T-cell (primary cell): ENCODE data around the gene PCCB. TPM values are rescaled to one million over a fixed set of nuclear protein-coding genes. Genes with fewer than 3 reads are reported as not detected.

ENCODE experiments used
- ATAC-seq, 4 experiments: fragments of 200-7000 bp in 3 of 4; fragments of 150-1000 bp in 1 of 4; cut with Tn5 transposase; replicated peaks in 1 of 4; 1 replicate in 3 of 4; 2 replicates in 1 of 4; pipeline ENCODE4 v1.10.0; 2021; ENCODE audit warnings: moderate library complexity in 3 of 4, mild to moderate bottlenecking in 2 of 4, moderate number of reproducible peaks in 1 of 4
- CTCF ChIA-PET, 2 donors: fragments of 300-600 bp; sonication (Branson Sonifier 250); formaldehyde crosslinking; loops; one replicate each; lab custom pipeline; 2022; ENCODE audit warnings: antibody characterized with exemption in 2 of 2; lab: Charles Lee
- POLR2A ChIA-PET, 2 donors: fragments of 300-600 bp; sonication (Branson Sonifier 250); formaldehyde crosslinking; loops; one replicate each; lab custom pipeline; 2022; ENCODE audit warnings: antibody characterized with exemption in 2 of 2; lab: Charles Lee
- DNase-seq, 35 experiments: peaks; one replicate each; pipeline versions ENCODE4 v3.0.0 to v3.0.0-alpha.2; 2013 to 2023
- H3K27ac ChIP-seq: one replicate; pipeline ENCODE4 v1.5.1; 2013; ENCODE audit warnings: low read length
- H3K27me3 ChIP-seq, 2 experiments: replicated peaks in 1 of 2; 1 replicate in 1 of 2; 2 replicates in 1 of 2; pipeline versions ENCODE4 v1.6.1 to v1.7.0; 2013; ENCODE audit warnings: low read length in 1 of 2, mixed read lengths in 1 of 2; ENCODE audit not compliant: control insufficient read depth in 2 of 2, insufficient read depth in 2 of 2; ENCODE audit errors: extremely low read depth in 1 of 2
- H3K36me3 ChIP-seq, 2 donors: 1 replicate in 1 of 2; 2 replicates in 1 of 2; pipeline versions ENCODE4 v1.6.1 to v1.7.0; 2013; ENCODE audit warnings: low read length in 1 of 2; ENCODE audit not compliant: control insufficient read depth in 2 of 2, insufficient read depth in 1 of 2; ENCODE audit errors: extremely low read depth in 1 of 2
- H3K4me1 ChIP-seq, 2 experiments: 1 replicate in 1 of 2; 2 replicates in 1 of 2; pipeline versions ENCODE4 v1.6.1 to v1.7.0; 2013; ENCODE audit warnings: low read length in 2 of 2, mixed read lengths in 1 of 2; ENCODE audit not compliant: insufficient read depth in 2 of 2, control insufficient read depth in 1 of 2; ENCODE audit errors: extremely low read depth in 1 of 2
- H3K4me3 ChIP-seq, 2 donors: 1 replicate in 1 of 2; 2 replicates in 1 of 2; pipeline versions ENCODE4 v1.5.1 to v1.7.0; 2013; ENCODE audit warnings: mild to moderate bottlenecking in 2 of 2, low read length in 1 of 2, moderate library complexity in 1 of 2; ENCODE audit not compliant: control insufficient read depth in 1 of 2; ENCODE audit errors: extremely low read depth in 1 of 2
- H3K9me3 ChIP-seq: 2 replicates; pipeline ENCODE4 v1.7.0; 2013
- H3K27ac Mint-ChIP-seq, 2 donors: one replicate each; pipeline ENCODE4 v1.8.0; 2020 to 2021; ENCODE audit warnings: mild to moderate bottlenecking in 2 of 2, mixed read lengths in 2 of 2
- H3K27me3 Mint-ChIP-seq, 2 donors: one replicate each; pipeline ENCODE4 v1.8.0; 2021 to 2022; ENCODE audit warnings: mixed read lengths in 2 of 2
- H3K36me3 Mint-ChIP-seq: one replicate; pipeline ENCODE4 v1.8.0; 2021; ENCODE audit warnings: mixed read lengths
- H3K4me1 Mint-ChIP-seq, 3 donors: one replicate each; pipeline ENCODE4 v1.8.0; 2020 to 2022; ENCODE audit warnings: mixed read lengths in 3 of 3, mild to moderate bottlenecking in 1 of 3
- H3K4me3 Mint-ChIP-seq, 3 donors: one replicate each; pipeline ENCODE4 v1.8.0; 2020 to 2022; ENCODE audit warnings: mild to moderate bottlenecking in 3 of 3, mixed read lengths in 3 of 3, moderate library complexity in 3 of 3
- H3K9me3 Mint-ChIP-seq, 3 donors: one replicate each; pipeline ENCODE4 v1.8.0; 2020 to 2022; ENCODE audit warnings: mixed read lengths in 3 of 3
- WGBS: methylation state at CpG from one replicate; pipeline ENCODE4 v1.1.5; 2013; ENCODE audit warnings: missing lambda C conversion rate; ENCODE audit not compliant: insufficient coverage; 5-methylcytosine and 5-hydroxymethylcytosine counted together
- total RNA-seq, 35 experiments: library from RNA in 6 of 35; stranded (reverse) in 6 of 35; fragments of 120-200 nt in 1 of 35; gene quantifications; one replicate each; pipeline versions ENCODE4 v1.2.1 to v1.2.4 and lab custom pipeline; 2013 to 2026

PCCB gene
- total RNA-seq, 5 donors from 2014 or later (not counting 1 experiment from before 2014, with no cell fraction given), result 13.8 to 19.3 (median 16.1) TPM

- no peaks in the 10 kb centered on the region for H3K9me3 Mint-ChIP-seq
- no peaks in the 10 kb centered on the region for H3K27me3 Mint-ChIP-seq
- WGBS, result no CpG with 5 or more reads among the region's 5 CpGs
- Histone ChIP-seq H3K9me3 (no peaks in the 10 kb centered on the region), H3K4me3 (no peak overlapping the region), H3K27ac (no peak overlapping the region), H3K27me3 (no peaks in the 10 kb centered on the region), H3K4me1 (no peaks in the 10 kb centered on the region), H3K36me3 (peaks cover 6 to 41% of the 10 kb centered on the region in 2 donors)
- no peak overlapping the region for H3K4me3 Mint-ChIP-seq
- CTCF ChIA-PET, result no interaction called here
- no peak for ATAC-seq
- peaks cover 45% of the 10 kb centered on the region for H3K36me3 Mint-ChIP-seq
- no peak for DNase-seq
- H3K27ac Mint-ChIP-seq, result peak overlapping the region in 1 of 2 donors; percentile 61
- POLR2A ChIA-PET, result no interaction called here
- no peaks in the 10 kb centered on the region for H3K4me1 Mint-ChIP-seq
These were observed 93.9 kb downstream of the PCCB start for GRCh38 chr3:136343873-136344555.

GRCh38 chr3:136346486-136346885, 96.3 kb downstream of the PCCB start:
- Histone ChIP-seq H3K27ac (no peak overlapping the region), H3K36me3 (peaks cover 6 to 48% of the 10 kb centered on the region in 2 donors), H3K9me3 (no peaks in the 10 kb centered on the region), H3K27me3 (no peaks in the 10 kb centered on the region), H3K4me1 (no peaks in the 10 kb centered on the region), H3K4me3 (no peak overlapping the region)
- no peak for DNase-seq
- WGBS, result 100% methylated on average over 2 of the region's 5 CpGs
- CTCF ChIA-PET, result interaction anchor here (0.5 to 0.7 kb wide), 2 partner anchors 46 to 251 kb away, joined by 5 to 7 read pairs; no protein-coding TSS in a partner anchor
- Mint-ChIP-seq H3K36me3 (peaks cover 32% of the 10 kb centered on the region), H3K9me3 (no peaks in the 10 kb centered on the region), H3K4me1 (no peaks in the 10 kb centered on the region), H3K4me3 (no peak overlapping the region), H3K27me3 (no peaks in the 10 kb centered on the region), H3K27ac (no peak overlapping the region)
- POLR2A ChIA-PET, result no interaction called here
- no peak for ATAC-seq

- Histone ChIP-seq H3K9me3 (no peaks in the 10 kb centered on the region), H3K4me3 (no peak overlapping the region), H3K27ac (no peak overlapping the region), H3K36me3 (peaks cover 0 to 33% of the 10 kb centered on the region in 2 donors), H3K27me3 (no peaks in the 10 kb centered on the region), H3K4me1 (no peaks in the 10 kb centered on the region)
- no CpG with 5 or more reads among the region's 1 CpG for WGBS
- Mint-ChIP-seq H3K27ac (no peak overlapping the region), H3K36me3 (peaks cover 17% of the 10 kb centered on the region), H3K27me3 (no peaks in the 10 kb centered on the region), H3K4me1 (peaks cover 0 to 7% (median 7%) of the 10 kb centered on the region in 3 donors), H3K4me3 (no peak overlapping the region), H3K9me3 (no peaks in the 10 kb centered on the region)
- no peak for ATAC-seq
- CTCF ChIA-PET, result no interaction called here
- DNase-seq, result no peak
- POLR2A ChIA-PET, result interaction anchor here (0.6 kb wide), 2 partner anchors 81 to 115 kb away, joined by 3 to 4 read pairs; no protein-coding TSS in a partner anchor
These were observed 100.0 kb downstream of the PCCB start for GRCh38 chr3:136350132-136350531.

- Mint-ChIP-seq H3K36me3 (peaks cover 19% of the 10 kb centered on the region), H3K27ac (no peak overlapping the region), H3K4me1 (peaks cover under 1 to 7% (median 7%) of the 10 kb centered on the region in 3 donors), H3K27me3 (no peaks in the 10 kb centered on the region), H3K4me3 (no peak overlapping the region), H3K9me3 (peaks cover 0 to 3% (median 1%) of the 10 kb centered on the region in 3 donors)
- DNase-seq (no peak), ATAC-seq (no peak)
- Histone ChIP-seq H3K36me3 (peaks cover 0 to 33% of the 10 kb centered on the region in 2 donors), H3K27ac (no peak overlapping the region), H3K4me1 (no peaks in the 10 kb centered on the region), H3K9me3 (no peaks in the 10 kb centered on the region), H3K27me3 (no peaks in the 10 kb centered on the region), H3K4me3 (no peak overlapping the region)
- POLR2A ChIA-PET, result no interaction called here
- CTCF ChIA-PET, result interaction anchor here in 1 of 2 donors (1.0 kb wide), 1 partner anchor 15 kb away, joined by 3 read pairs; no protein-coding TSS in a partner anchor
- WGBS, result no CpG with 5 or more reads among the region's 2 CpGs
These were observed 100.4 kb downstream of the PCCB start for GRCh38 chr3:136350557-136350956.

GRCh38 chr3:136351351-136351750, 101.2 kb downstream of the PCCB start:
- no peaks in the 10 kb centered on the region for H3K4me1 ChIP-seq
- ATAC-seq, result no peak
- CTCF ChIA-PET, result interaction anchor here (0.6 to 1.0 kb wide), 3 partner anchors 14 to 205 kb away, joined by 3 read pairs; no protein-coding TSS in a partner anchor
- no peak overlapping the region for H3K27ac Mint-ChIP-seq
- H3K27me3 Mint-ChIP-seq, result no peaks in the 10 kb centered on the region
- H3K36me3 Mint-ChIP-seq, result peaks cover 23% of the 10 kb centered on the region
- no peak for DNase-seq
- WGBS, result no CpG with 5 or more reads among the region's 1 CpG
- POLR2A ChIA-PET, result interaction anchor here in 1 of 2 donors (0.6 kb wide), 1 partner anchor 176 kb away, joined by 3 read pairs; no protein-coding TSS in a partner anchor
- no peak overlapping the region for H3K4me3 Mint-ChIP-seq
- H3K27me3 ChIP-seq, result no peaks in the 10 kb centered on the region
- no peaks in the 10 kb centered on the region for H3K9me3 ChIP-seq
- peaks cover 0 to 29% of the 10 kb centered on the region in 2 donors for H3K36me3 ChIP-seq
- H3K9me3 Mint-ChIP-seq, result peaks cover 0 to 8% (median 7%) of the 10 kb centered on the region in 3 donors
- no peak overlapping the region for H3K4me3 ChIP-seq
- no peak overlapping the region for H3K27ac ChIP-seq
- H3K4me1 Mint-ChIP-seq, result peaks cover 2 to 7% (median 7%) of the 10 kb centered on the region in 3 donors

- no peaks in the 10 kb centered on the region for H3K27me3 Mint-ChIP-seq
- Histone ChIP-seq H3K27me3 (no peaks in the 10 kb centered on the region), H3K4me3 (no peak overlapping the region), H3K27ac (no peak overlapping the region), H3K4me1 (no peaks in the 10 kb centered on the region), H3K9me3 (no peaks in the 10 kb centered on the region), H3K36me3 (peaks cover 0 to 24% of the 10 kb centered on the region in 2 donors)
- peaks cover 0 to 8% (median 7%) of the 10 kb centered on the region in 3 donors for H3K9me3 Mint-ChIP-seq
- no CpG with 5 or more reads among the region's 3 CpGs for WGBS
- no peak overlapping the region for H3K4me3 Mint-ChIP-seq
- ChIA-PET CTCF (interaction anchor here (0.5 to 0.7 kb wide), 3 partner anchors 154 to 1591 kb away, joined by 3 to 4 read pairs (median 3); no protein-coding TSS in a partner anchor), POLR2A (interaction anchor here in 1 of 2 donors (0.5 kb wide), 1 partner anchor 176 kb away, joined by 7 read pairs; no protein-coding TSS in a partner anchor)
- no peak for ATAC-seq
- DNase-seq, result no peak
- peaks cover 2 to 7% (median 7%) of the 10 kb centered on the region in 3 donors for H3K4me1 Mint-ChIP-seq
- peak overlapping the region in 1 of 2 donors; percentile 71 for H3K27ac Mint-ChIP-seq
- H3K36me3 Mint-ChIP-seq, result peaks cover 23% of the 10 kb centered on the region
These were observed 101.8 kb downstream of the PCCB start for GRCh38 chr3:136351905-136352304.
